HEK293 (cell line): ENCODE results near the gene SCAMP5.

Source experiments
- CTCF ChIA-PET: fragments of 350-600 bp; formaldehyde crosslinking; extraction: SDS; loops from one replicate; lab custom pipeline; 2021; ENCODE audit warnings: antibody characterized with exemption; lab: Yijun Ruan, JAX
- POLR2A ChIA-PET: fragments of 300-600 bp; formaldehyde crosslinking; extraction: SDS; loops from one replicate; lab custom pipeline; 2020; ENCODE audit warnings: antibody characterized with exemption, inconsistent platforms; lab: Yijun Ruan, JAX
- H3K27ac ChIP-seq: fragments of 200-500 bp; sonication (Bioruptor generic); 2 replicates; pipeline ENCODE4 v1.5.1; 2014; ENCODE audit warnings: low read depth, low read length, control low read depth, inconsistent platforms; ENCODE audit errors: extremely low read depth
- H3K36me3 ChIP-seq, 2 experiments: fragments of 200-500 bp in 1 of 2; sonication (Bioruptor generic) in 1 of 2; 1 replicate in 1 of 2; 2 replicates in 1 of 2; pipeline ENCODE4 v1.5.1; 2014 to 2017; ENCODE audit warnings: inconsistent platforms in 2 of 2, low read length in 2 of 2; ENCODE audit not compliant: control insufficient read depth in 2 of 2, insufficient read depth in 1 of 2
- H3K4me1 ChIP-seq: fragments of 200-500 bp; sonication (Bioruptor generic); 2 replicates; pipeline ENCODE4 v1.5.1; 2014; ENCODE audit warnings: mild to moderate bottlenecking, low read length, inconsistent platforms; ENCODE audit not compliant: control insufficient read depth, insufficient read depth
- H3K4me3 ChIP-seq: 2 replicates; pipeline ENCODE4 v1.5.1; 2011; ENCODE audit warnings: low read depth, mild to moderate bottlenecking, control low read depth, low read length, moderate library complexity
- H3K9me3 ChIP-seq: fragments of 200-500 bp; sonication (Bioruptor generic); 2 replicates; pipeline ENCODE4 v1.5.1; 2014; ENCODE audit warnings: low read depth, low read length, inconsistent platforms; ENCODE audit not compliant: control insufficient read depth, insufficient read depth
- GLIS1 ChIP-seq: fragments of 450-650 bp; formaldehyde crosslinking; IDR thresholded peaks from 2 replicates; pipeline ENCODE4 v1.5.1; 2016; ENCODE audit warnings: missing biosample characterization, missing genetic modification characterization
- KLF1 ChIP-seq: fragments of 450-650 bp; formaldehyde crosslinking; IDR thresholded peaks from 2 replicates; pipeline ENCODE4 v1.5.1; 2016; ENCODE audit warnings: missing biosample characterization, missing genetic modification characterization
- MEIS1 ChIP-seq: sonication (generic); formaldehyde crosslinking; IDR thresholded peaks from 2 replicates; pipeline ENCODE4 v1.8.1; 2022; ENCODE audit warnings: missing genetic modification reagents, mild to moderate bottlenecking, borderline replicate concordance
- SALL2 ChIP-seq: fragments of 450-650 bp; formaldehyde crosslinking; IDR thresholded peaks from 2 replicates; pipeline ENCODE4 v1.5.0; 2017; ENCODE audit warnings: missing biosample characterization, mild to moderate bottlenecking, missing genetic modification characterization, borderline replicate concordance
- SCRT1 ChIP-seq: fragments of 450-650 bp; formaldehyde crosslinking; IDR thresholded peaks from 2 replicates; pipeline ENCODE4 v1.5.1; 2016; ENCODE audit warnings: missing biosample characterization, missing genetic modification characterization, borderline replicate concordance
- SP2 ChIP-seq: fragments of 450-650 bp; formaldehyde crosslinking; IDR thresholded peaks from 2 replicates; pipeline ENCODE4 v1.5.1; 2016; ENCODE audit warnings: missing biosample characterization, missing genetic modification characterization
- SP7 ChIP-seq: fragments of 450-650 bp; formaldehyde crosslinking; IDR thresholded peaks from 2 replicates; pipeline ENCODE4 v1.5.1; 2016; ENCODE audit warnings: missing biosample characterization, missing genetic modification characterization
- YY2 ChIP-seq: fragments of 450-650 bp; formaldehyde crosslinking; IDR thresholded peaks from 2 replicates; pipeline ENCODE4 v1.5.1; 2016; ENCODE audit warnings: missing biosample characterization, missing genetic modification characterization
- ZBTB21 ChIP-seq: fragments of 450-650 bp; formaldehyde crosslinking; IDR thresholded peaks from 2 replicates; pipeline ENCODE4 v1.5.1; 2017; ENCODE audit warnings: missing biosample characterization, missing genetic modification characterization
- ZFP41 ChIP-seq: fragments of 450-650 bp; formaldehyde crosslinking; IDR thresholded peaks from 2 replicates; pipeline ENCODE4 v1.5.1; 2016; ENCODE audit warnings: missing biosample characterization, missing genetic modification characterization, borderline replicate concordance
- ZNF10 ChIP-seq: fragments of 450-650 bp; formaldehyde crosslinking; IDR thresholded peaks from 2 replicates; pipeline ENCODE4 v1.5.1; 2017; ENCODE audit warnings: missing biosample characterization, missing genetic modification characterization
- ZNF133 ChIP-seq: fragments of 450-650 bp; formaldehyde crosslinking; IDR thresholded peaks from 2 replicates; pipeline ENCODE4 v1.5.1; 2016; ENCODE audit warnings: missing biosample characterization, missing genetic modification characterization
- ZNF239 ChIP-seq: fragments of 450-650 bp; formaldehyde crosslinking; IDR thresholded peaks from 2 replicates; pipeline ENCODE4 v1.5.1; 2016; ENCODE audit warnings: missing biosample characterization, missing genetic modification characterization
- ZNF302 ChIP-seq: fragments of 450-650 bp; formaldehyde crosslinking; IDR thresholded peaks from 2 replicates; pipeline ENCODE4 v1.5.1; 2016; ENCODE audit warnings: missing biosample characterization, missing genetic modification characterization, low read depth
- ZNF324 ChIP-seq: fragments of 450-650 bp; formaldehyde crosslinking; IDR thresholded peaks from 2 replicates; pipeline ENCODE4 v1.5.1; 2016; ENCODE audit warnings: missing biosample characterization, missing genetic modification characterization
- ZNF341 ChIP-seq: fragments of 450-650 bp; formaldehyde crosslinking; IDR thresholded peaks from 2 replicates; pipeline ENCODE4; 2016; ENCODE audit warnings: low read depth, missing biosample characterization, missing genetic modification characterization
- ZNF391 ChIP-seq: fragments of 450-650 bp; formaldehyde crosslinking; IDR thresholded peaks from 2 replicates; pipeline ENCODE4 v1.5.1; 2016; ENCODE audit warnings: low read depth, missing biosample characterization, missing genetic modification characterization, borderline replicate concordance
- ZNF394 ChIP-seq: fragments of 450-650 bp; formaldehyde crosslinking; IDR thresholded peaks from 2 replicates; pipeline ENCODE4 v1.5.1; 2016; ENCODE audit warnings: missing biosample characterization, missing genetic modification characterization, mild to moderate bottlenecking, moderate library complexity, borderline replicate concordance
- ZNF48 ChIP-seq: fragments of 450-650 bp; formaldehyde crosslinking; IDR thresholded peaks from 2 replicates; pipeline ENCODE4 v1.5.1; 2016; ENCODE audit warnings: missing biosample characterization, missing genetic modification characterization
- ZNF600 ChIP-seq: fragments of 450-650 bp; formaldehyde crosslinking; IDR thresholded peaks from 2 replicates; pipeline ENCODE4 v1.5.1; 2016; ENCODE audit warnings: missing biosample characterization, missing genetic modification characterization
- ZNF629 ChIP-seq: fragments of 450-650 bp; formaldehyde crosslinking; IDR thresholded peaks from 2 replicates; pipeline ENCODE4 v1.5.1; 2017; ENCODE audit warnings: missing biosample characterization, missing genetic modification characterization
- ZNF792 ChIP-seq: fragments of 450-650 bp; formaldehyde crosslinking; IDR thresholded peaks from 2 replicates; pipeline ENCODE4 v1.5.1; 2016; ENCODE audit warnings: missing biosample characterization, missing genetic modification characterization
- TF ChIP-seq, protein P1 (sequence below): fragments of 450-650 bp; formaldehyde crosslinking; IDR thresholded peaks from 2 replicates; pipeline ENCODE4 v1.5.1; 2016; ENCODE audit warnings: missing biosample characterization, missing genetic modification characterization
- TF ChIP-seq, protein P2 (sequence below): fragments of 450-650 bp; formaldehyde crosslinking; IDR thresholded peaks from 2 replicates; pipeline ENCODE4 v1.5.1; 2016; ENCODE audit warnings: missing biosample characterization, missing genetic modification characterization
- TF ChIP-seq, protein P3 (sequence below): fragments of 450-650 bp; formaldehyde crosslinking; IDR thresholded peaks from 2 replicates; pipeline ENCODE4 v1.5.1; 2016; ENCODE audit warnings: missing biosample characterization, missing genetic modification characterization

The SCAMP5 gene

DNA sequence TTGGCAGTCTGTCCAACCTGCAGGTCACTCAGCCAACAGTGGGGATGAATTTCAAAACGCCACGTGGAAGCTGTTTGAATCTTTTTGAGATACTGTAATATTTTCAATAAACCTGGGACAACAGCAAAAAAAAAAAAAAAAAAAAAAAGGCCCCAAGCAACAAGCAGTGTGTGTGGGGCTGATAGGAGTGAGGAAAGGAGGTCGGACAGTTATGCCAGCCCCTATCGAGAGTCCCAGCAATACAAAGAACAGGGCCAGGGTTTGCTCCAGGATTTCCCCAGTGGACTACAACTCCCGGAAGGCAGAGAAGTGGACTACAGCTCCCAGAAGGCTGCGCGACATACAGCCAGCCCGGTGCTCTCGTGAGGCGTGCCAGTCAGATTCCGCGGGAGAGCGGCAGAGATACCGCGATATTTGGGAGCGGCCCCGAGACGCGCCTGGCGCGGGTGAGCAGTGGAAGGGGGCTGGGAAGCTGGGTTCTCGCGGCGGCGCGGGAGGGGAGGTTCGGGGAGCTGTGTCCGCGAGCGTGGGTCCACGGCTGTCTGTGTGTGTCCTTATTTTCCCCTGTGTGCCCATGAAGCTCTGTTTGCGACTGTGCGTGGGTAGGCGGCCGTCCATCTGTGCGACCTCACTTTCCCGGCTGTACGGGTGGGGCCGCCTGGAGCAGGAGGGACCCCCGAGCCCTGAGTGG is 28.0 kb downstream of the SCAMP5 start, which contains the start of gene PPCDC (continued):
- TF ChIP-seq ZNF302: no peak
- TF ChIP-seq SP2 (tag by site-specific recombination): peak; percentile 70
- TF ChIP-seq ZNF341 (tag by site-specific recombination): no peak
- peak; percentile 77 for TF ChIP-seq ZNF629 (tag by site-specific recombination)
- TF ChIP-seq ZNF239 (tag by site-specific recombination): peak; percentile 78; the same call in 1 of the 2 replicates
- no peak for TF ChIP-seq ZNF133 (tag by site-specific recombination)
- no peak for TF ChIP-seq ZNF48 (tag by site-specific recombination)
- TF ChIP-seq ZBTB21 (tag by site-specific recombination): peak; percentile 67; the same call in 1 of the 2 replicates
- peak; percentile 50; the same call in 1 of the 2 replicates for TF ChIP-seq ZNF394
- TF ChIP-seq KLF1: peak; percentile 84
- TF ChIP-seq, protein P1, sequence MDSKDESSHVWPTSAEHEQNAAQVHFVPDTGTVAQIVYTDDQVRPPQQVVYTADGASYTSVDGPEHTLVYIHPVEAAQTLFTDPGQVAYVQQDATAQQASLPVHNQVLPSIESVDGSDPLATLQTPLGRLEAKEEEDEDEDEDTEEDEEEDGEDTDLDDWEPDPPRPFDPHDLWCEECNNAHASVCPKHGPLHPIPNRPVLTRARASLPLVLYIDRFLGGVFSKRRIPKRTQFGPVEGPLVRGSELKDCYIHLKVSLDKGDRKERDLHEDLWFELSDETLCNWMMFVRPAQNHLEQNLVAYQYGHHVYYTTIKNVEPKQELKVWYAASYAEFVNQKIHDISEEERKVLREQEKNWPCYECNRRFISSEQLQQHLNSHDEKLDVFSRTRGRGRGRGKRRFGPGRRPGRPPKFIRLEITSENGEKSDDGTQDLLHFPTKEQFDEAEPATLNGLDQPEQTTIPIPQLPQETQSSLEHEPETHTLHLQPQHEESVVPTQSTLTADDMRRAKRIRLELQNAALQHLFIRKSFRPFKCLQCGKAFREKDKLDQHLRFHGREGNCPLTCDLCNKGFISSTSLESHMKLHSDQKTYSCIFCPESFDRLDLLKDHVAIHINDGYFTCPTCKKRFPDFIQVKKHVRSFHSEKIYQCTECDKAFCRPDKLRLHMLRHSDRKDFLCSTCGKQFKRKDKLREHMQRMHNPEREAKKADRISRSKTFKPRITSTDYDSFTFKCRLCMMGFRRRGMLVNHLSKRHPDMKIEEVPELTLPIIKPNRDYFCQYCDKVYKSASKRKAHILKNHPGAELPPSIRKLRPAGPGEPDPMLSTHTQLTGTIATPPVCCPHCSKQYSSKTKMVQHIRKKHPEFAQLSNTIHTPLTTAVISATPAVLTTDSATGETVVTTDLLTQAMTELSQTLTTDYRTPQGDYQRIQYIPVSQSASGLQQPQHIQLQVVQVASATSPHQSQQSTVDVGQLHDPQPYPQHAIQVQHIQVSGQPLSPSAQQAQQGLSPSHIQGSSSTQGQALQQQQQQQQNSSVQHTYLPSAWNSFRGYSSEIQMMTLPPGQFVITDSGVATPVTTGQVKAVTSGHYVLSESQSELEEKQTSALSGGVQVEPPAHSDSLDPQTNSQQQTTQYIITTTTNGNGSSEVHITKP (tag by site-specific recombination): peak; percentile 91
- TF ChIP-seq, protein P2, sequence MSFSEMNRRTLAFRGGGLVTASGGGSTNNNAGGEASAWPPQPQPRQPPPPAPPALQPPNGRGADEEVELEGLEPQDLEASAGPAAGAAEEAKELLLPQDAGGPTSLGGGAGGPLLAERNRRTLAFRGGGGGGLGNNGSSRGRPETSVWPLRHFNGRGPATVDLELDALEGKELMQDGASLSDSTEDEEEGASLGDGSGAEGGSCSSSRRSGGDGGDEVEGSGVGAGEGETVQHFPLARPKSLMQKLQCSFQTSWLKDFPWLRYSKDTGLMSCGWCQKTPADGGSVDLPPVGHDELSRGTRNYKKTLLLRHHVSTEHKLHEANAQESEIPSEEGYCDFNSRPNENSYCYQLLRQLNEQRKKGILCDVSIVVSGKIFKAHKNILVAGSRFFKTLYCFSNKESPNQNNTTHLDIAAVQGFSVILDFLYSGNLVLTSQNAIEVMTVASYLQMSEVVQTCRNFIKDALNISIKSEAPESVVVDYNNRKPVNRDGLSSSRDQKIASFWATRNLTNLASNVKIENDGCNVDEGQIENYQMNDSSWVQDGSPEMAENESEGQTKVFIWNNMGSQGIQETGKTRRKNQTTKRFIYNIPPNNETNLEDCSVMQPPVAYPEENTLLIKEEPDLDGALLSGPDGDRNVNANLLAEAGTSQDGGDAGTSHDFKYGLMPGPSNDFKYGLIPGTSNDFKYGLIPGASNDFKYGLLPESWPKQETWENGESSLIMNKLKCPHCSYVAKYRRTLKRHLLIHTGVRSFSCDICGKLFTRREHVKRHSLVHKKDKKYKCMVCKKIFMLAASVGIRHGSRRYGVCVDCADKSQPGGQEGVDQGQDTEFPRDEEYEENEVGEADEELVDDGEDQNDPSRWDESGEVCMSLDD (tag by site-specific recombination): peak; percentile 92
- peak; percentile 73; the same call in 1 of the 2 replicates for TF ChIP-seq YY2 (tag by site-specific recombination)
- peak; percentile 99 for TF ChIP-seq ZNF10
- TF ChIP-seq MEIS1 (CRISPR knock-in tag): no peak
- no peak for TF ChIP-seq SALL2

DNA sequence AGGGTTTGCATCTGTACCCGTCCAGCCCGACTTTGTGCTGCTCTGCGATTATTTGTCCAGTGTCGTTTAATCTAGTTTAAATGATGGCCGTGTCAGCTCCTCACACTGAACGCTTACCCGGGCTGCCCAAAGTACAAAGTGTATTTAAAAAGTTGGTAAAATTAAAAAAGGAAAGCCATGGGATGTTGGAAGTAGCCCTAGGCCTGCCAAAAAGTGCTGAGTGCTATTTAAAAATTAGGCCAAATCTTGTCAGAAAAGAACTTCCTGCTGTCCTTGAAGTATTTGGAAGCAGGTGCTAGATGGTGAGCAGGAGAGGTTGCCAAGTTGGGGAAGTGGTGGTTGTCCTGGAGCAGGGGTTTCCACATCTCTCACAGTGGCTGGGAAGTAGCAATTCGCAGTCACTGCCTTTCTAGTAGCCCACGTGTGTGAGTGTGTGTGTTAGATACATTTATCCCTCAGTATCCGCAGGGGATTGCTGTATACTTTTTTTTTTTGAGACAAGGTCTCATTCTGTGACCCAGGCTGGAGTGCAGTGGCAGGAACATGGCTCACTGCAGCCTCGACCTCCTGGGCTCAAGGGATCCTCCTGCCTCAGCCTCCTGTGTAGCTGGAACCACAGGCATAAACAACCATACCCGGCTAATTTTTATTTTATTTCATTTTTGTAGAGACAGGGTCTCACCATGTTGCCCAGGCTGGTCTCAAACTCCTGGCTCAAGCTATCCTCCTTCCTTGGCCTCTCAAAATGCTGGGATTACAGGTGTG is 28.7 kb downstream of the SCAMP5 start:
- Histone ChIP-seq H3K4me3 (peak overlapping the region; percentile 66), H3K27ac (peak overlapping the region; percentile 93), H3K4me1 (0 out of 2 replicates have a peak, but pooled peaks cover 2% of the 10 kb centered on the region), H3K36me3 (peaks cover 0 to 22% of the 10 kb centered on the region in 2 experiments; a peak in 2 of 3 replicates), H3K9me3 (no peaks in the 10 kb centered on the region)
- ChIA-PET CTCF (interaction anchor here (0.6 to 8.7 kb wide), 7 partner anchors 17 to 478 kb away, joined by 3 to 114 read pairs (median 5); partner anchors contain the start of gene C15orf39), POLR2A (interaction anchor here (0.9 to 2.1 kb wide), 25 partner anchors 9 to 344 kb away, joined by 3 to 24 read pairs (median 5); partner anchors contain the start of genes C15orf39, COX5A, MAN2C1 and MPI)
- no peak for TF ChIP-seq GLIS1 (tag by site-specific recombination)
- peak; percentile 51; the same call in 1 of the 2 replicates for TF ChIP-seq ZNF792 (tag by site-specific recombination)
- 0 out of 2 replicates have a peak, but pooled peaks have one; percentile 2 for TF ChIP-seq YY2 (tag by site-specific recombination)
- TF ChIP-seq ZNF600 (tag by site-specific recombination): peak; percentile 78
- TF ChIP-seq ZNF239 (tag by site-specific recombination): no peak
- 0 out of 2 replicates have a peak, but pooled peaks have one; percentile 12 for TF ChIP-seq ZNF391
- TF ChIP-seq SCRT1 (tag by site-specific recombination): no peak
- no peak for TF ChIP-seq ZFP41 (tag by site-specific recombination)
- TF ChIP-seq, protein P3, sequence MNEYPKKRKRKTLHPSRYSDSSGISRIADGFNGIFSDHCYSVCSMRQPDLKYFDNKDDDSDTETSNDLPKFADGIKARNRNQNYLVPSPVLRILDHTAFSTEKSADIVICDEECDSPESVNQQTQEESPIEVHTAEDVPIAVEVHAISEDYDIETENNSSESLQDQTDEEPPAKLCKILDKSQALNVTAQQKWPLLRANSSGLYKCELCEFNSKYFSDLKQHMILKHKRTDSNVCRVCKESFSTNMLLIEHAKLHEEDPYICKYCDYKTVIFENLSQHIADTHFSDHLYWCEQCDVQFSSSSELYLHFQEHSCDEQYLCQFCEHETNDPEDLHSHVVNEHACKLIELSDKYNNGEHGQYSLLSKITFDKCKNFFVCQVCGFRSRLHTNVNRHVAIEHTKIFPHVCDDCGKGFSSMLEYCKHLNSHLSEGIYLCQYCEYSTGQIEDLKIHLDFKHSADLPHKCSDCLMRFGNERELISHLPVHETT: no peak; the same call in none of the 2 replicates
- no peak for TF ChIP-seq ZNF629 (tag by site-specific recombination)
- TF ChIP-seq SP7 (tag by site-specific recombination): 0 out of 2 replicates have a peak, but pooled peaks have one; percentile 3
- 0 out of 2 replicates have a peak, but pooled peaks have one; percentile 5 for TF ChIP-seq ZNF324 (tag by site-specific recombination)
